GM04503 (cell line): Measurements from ENCODE around the gene CCDC6.
"Not testable (repeated sequence)": the region's sequence is repeated elsewhere in the genome, so short reads cannot be mapped to it uniquely, and the experiment has no call there.

Experiments used
- DNase-seq: peaks from one replicate; pipeline ENCODE4 v3.0.0-alpha.2; 2012; ENCODE audit warnings: low read depth

The CCDC6 gene

DNA sequence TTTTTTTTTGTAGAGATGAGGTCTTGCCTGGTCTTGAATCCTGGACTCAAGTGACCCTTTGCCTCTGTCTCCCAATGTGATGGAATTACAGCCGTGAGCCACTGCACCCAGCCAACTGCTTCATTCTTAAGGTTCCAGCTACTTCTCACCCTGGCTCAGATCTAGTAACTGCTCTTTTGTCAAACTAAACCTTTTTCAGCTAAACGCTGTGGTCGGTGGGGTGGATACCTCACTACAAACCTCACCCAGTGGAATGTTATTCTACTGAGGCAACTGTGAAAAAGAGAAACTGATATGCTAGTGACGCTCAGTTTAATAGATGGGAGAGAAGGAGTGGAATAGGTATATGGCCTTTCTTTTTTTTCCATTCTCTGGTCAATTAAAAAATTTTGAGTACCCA is 151.4 kb downstream of the CCDC6 start:
- no peak for DNase-seq

DNA sequence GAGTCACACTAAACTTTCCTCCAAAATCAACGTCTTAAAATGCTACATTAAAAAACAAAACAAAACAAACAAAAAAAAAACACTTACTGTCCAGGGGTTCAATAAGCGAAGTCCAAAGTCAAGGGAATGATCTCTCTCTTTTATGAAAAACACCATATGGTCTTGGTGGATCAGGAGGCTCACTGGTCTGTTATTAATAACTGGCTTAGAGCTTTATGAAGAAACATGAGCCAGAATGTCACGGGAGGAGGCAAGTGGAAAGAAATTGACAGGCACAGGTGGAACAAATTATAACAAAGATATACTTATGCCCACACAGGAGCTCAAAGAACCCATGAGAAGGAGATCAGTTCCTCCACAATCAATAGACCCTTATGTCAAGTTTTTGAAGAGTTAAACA is 153.1 kb downstream of the CCDC6 start, which contains the start of gene MRLN:
Gene MRLN (minus strand): TSS at position 189 of the 400 bp plus-strand sequence.
- no peak for DNase-seq

DNA sequence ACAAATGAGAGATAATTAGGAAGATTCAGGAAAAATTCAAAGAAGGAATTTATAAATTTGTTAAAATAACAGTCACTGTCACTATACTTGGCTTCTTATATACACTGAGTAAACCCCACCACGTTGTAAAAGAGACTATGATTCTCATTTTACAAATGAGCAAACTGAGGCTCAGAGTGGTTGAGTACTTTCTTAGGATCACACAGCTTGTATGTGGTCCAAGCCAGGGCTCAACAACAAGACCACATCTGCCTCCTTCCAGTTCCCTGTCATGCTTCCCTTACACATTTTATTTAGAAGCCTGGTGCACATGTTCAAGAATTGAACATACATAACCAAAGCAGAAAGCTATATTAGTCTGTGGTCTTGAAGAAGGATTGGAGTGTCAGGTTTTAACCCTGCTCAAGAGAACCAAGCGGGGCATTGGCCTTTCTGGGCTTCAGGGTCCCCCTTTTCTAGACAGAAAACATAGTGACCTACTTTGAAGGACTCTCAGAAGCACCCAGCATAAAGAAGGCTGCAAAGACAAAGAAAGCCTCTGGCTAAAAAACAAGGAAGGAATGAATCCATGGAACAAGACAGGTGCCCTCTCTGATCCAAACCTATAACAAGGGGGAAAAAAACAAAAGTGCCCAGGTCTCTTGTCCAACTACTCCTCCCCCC is 153.9 kb downstream of the CCDC6 start:
- DNase-seq, result no peak

DNA sequence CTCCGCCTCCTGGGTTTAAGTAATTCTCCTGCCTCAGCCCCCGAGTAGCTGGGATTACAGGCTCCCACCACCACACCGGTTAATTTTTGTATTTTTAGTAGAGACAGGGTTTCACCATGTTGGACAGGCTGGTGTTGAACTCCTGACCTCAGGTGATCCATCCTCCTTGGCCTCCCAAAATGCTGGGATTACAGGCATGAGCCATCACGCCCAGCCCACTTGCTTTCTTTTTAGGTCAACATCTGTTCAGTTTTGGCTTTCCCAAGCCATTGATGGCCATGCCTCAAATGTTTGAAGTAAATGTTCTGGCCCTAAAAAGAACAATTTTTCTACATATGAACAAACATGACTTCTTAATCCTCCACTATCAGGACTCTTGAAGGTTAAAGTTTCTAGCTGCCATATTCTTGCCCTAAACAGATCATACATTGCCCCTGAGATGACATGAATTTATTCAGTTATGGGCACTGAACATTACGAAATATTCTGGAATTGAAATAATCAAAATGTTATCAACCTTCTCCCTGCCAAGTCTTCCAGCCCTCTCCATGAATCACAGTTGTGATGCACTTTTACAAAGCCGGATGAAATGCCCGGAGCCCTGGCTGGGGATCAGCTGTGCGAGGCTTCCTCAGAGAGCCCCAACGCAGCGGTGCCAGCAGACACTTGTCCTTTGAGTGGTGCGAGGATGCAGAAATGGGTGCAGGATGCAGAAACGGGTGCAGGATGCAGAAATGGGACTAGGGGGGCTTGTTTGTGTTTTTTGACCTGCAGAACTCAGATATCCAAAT is 156.0 kb downstream of the CCDC6 start:
- DNase-seq, result no peak

DNA sequence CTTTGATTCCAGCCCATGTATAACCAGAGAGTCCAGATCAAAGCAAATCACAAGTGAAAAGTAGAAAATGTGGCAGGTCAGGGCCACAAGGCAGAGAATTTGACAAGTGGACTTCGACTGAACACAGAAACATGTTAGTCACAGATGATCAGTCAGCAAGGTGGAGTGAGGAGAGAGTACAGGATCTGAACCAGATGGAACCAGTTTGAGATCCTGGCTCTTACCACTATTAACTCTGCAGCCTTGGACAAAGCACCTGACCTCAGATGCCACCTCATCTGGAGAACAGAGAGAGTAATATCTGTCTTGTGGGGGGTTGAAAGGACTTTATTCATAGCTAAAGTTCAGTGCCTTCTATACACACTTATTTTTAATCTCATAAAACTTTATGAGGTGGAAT is 157.5 kb downstream of the CCDC6 start:
- no peak for DNase-seq

DNA sequence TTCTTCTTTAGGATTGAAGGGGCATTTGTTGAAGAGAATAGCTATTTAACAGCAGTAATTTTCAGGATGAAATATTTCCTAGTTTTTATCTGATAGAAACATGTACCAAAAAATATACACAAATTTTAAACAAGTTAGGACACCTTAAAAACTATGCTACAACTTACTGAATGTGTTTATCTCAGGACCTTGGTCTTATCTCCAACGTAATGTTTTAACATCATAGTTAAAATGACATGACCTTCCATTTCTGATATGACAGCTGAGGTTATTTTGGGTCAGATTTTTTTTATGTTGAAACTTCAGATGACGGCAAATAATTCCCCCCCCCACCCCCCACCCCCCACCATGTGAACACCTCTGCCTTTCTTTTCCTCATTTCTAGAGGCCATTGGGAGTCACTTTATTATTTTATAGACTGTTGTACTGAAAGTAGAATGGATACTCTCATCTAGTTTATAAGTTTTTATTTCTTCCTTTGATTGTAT is 161.1 kb downstream of the CCDC6 start:
- no peak for DNase-seq

DNA sequence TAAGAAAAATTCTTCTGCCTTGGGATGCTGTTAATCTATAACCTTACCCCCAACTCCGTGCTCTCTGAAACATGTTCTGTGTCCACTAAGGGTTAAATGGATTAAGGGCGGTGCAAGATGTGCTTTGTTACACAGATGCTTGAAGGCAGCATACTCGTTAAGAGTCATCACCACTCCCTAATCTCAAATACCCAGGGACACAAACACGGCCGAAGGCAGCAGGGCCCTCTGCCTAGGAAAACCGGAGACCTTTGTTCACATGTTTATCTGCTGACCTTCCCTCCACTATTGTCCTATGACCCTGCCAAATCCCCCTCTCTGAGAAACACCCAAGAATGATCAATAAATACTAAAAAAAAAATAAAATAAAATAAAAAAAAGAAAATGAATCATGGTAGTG is 161.6 kb downstream of the CCDC6 start:
- DNase-seq, result not testable (repeated sequence)

DNA sequence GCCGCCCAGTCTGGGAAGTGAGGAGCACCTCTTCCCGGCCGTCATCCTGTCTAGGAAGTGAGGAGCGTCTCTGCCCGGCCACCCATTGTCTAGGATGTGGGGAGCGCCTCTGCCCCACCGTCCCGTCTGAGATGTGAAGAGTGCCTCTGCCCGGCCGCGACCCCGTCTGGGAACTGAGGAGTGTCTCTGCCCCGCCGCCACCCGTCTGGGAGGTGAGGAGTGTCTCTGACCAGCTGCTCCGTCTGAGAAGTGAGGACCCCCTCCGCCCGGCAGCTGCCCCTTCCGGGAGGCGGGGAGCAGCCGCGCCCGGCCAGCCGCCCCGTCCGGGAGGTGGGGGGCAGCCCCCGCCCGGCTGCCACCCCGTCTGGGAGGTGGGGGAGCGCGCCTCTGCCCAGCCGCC is 162.2 kb downstream of the CCDC6 start:
- DNase-seq, result not testable (repeated sequence)

DNA sequence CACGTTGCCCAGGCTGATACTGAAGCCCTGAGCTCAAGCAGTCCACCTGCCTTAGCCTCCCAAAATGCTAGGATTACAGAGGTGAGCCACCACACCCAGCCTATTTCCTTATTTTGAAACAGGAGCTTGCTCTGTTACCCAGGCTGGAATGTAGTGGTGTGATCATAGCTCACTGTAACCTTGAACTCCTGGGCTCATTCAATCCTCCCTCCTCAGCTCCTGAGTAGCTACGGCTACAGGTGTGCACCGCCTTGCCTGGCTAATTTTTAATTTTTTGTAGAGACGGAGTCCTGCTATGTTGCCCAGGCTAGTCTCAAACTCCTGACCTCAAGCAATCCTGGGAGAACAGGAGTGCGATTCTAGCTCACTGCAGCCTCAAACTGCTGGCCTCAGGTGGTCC is 164.8 kb downstream of the CCDC6 start:
- DNase-seq, result no peak

DNA sequence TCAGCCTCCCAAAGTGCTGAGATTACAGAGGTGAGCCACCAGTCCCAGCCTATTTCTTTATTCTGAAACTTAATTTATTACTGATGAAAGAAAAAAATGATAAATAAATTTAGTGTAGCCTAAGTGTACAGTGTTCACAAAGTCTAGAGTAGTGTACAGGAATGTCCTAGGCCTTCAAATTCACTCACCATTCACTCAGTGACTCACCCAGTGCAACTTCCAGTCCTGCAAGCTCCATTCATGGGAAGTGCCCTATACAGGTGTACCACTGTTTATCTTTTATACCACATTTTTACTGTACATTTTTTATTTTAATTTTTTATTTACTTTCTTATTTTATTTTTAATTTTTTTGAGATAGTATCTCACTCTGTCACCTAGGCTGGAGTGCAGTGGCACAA is 165.3 kb downstream of the CCDC6 start:
- DNase-seq, result no peak
